NOMO-1 treated with dmso at 0.1 percent for 144 hours (cell line): ENCODE measurements around the gene CNGA1.
"Not testable (repeated sequence)": the region's sequence is repeated elsewhere in the genome, so short reads cannot be mapped to it uniquely, and the experiment has no call there.

Experiments
- DNase-seq: peaks from one replicate; lab custom pipeline; 2025; ENCODE audit not compliant: unreplicated experiment; lab: John Stamatoyannopoulos, UW

The CNGA1 gene

GRCh38 chr4:47974566-47974965, 41.9 kb downstream of the CNGA1 start:
- DNase-seq = peak; percentile 33

GRCh38 chr4:47972721-47973120, 43.8 kb downstream of the CNGA1 start:
- DNase-seq = no peak

GRCh38 chr4:47972181-47972580, 44.3 kb downstream of the CNGA1 start:
- DNase-seq = peak; percentile 34

GRCh38 chr4:47968847-47969246, 47.6 kb downstream of the CNGA1 start:
- DNase-seq = no peak

GRCh38 chr4:47954677-47955076, 61.8 kb downstream of the CNGA1 start:
- DNase-seq = no peak

- no peak for DNase-seq
Measured at GRCh38 chr4:47954245-47954644, 62.2 kb downstream of the CNGA1 start.

GRCh38 chr4:47945930-47946726, 70.4 kb downstream of the CNGA1 start:
- DNase-seq = no peak

- no peak for DNase-seq
Measured at GRCh38 chr4:47942081-47942819, 74.2 kb downstream of the CNGA1 start.

GRCh38 chr4:47939456-47939855, 77.0 kb downstream of the CNGA1 start:
- DNase-seq = no peak

- DNase-seq = no peak
Measured at GRCh38 chr4:47936336-47936735, 80.1 kb downstream of the CNGA1 start.

GRCh38 chr4:47933840-47934239, 82.6 kb downstream of the CNGA1 start:
- DNase-seq = no peak

GRCh38 chr4:47930971-47931804, 85.3 kb downstream of the CNGA1 start:
- no peak for DNase-seq

GRCh38 chr4:47929682-47930201, 86.7 kb downstream of the CNGA1 start:
- no peak for DNase-seq

GRCh38 chr4:47926667-47927258, 89.7 kb downstream of the CNGA1 start:
- no peak for DNase-seq

- DNase-seq = not testable (repeated sequence)
Measured at GRCh38 chr4:47923261-47923608, 93.2 kb downstream of the CNGA1 start.

- DNase-seq = not testable (repeated sequence)
Measured at GRCh38 chr4:47922436-47923260, 93.8 kb downstream of the CNGA1 start.

- not testable (repeated sequence) for DNase-seq
Measured at GRCh38 chr4:47917163-47917562, 99.3 kb downstream of the CNGA1 start.

GRCh38 chr4:47915378-47915777, 101.1 kb downstream of the CNGA1 start:
- DNase-seq = no peak

GRCh38 chr4:47914926-47915237, 101.6 kb downstream of the CNGA1 start:
- DNase-seq = peak; percentile 62

GRCh38 chr4:47914220-47914925, 102.1 kb downstream of the CNGA1 start, which contains the start of gene NFXL1:
TSS of gene NFXL1 (minus strand) at chr4:47914583. CDS start at chr4:47914203, 380 bp downstream.
- DNase-seq = peak; percentile 96
